Astrocyte of the cerebellum (primary cell): ENCODE data around the gene TCFL5.

ENCODE experiments used
- DNase-seq: peaks from one replicate; pipeline ENCODE4 v3.0.0-alpha.2; 2011; ENCODE audit warnings: low read depth
- H3K4me3 ChIP-seq: 2 replicates; pipeline ENCODE4 v1.5.1; 2011; ENCODE audit warnings: mild to moderate bottlenecking, low read depth, low read length, moderate library complexity
- in situ Hi-C: cut with HindIII; loops from 2 replicates; pipeline ENCODE4 v1.10.0; 2017; ENCODE audit warnings: low sequenced_read_pairs
- TF ChIP-seq, protein P1 (sequence below): IDR thresholded peaks from 2 replicates; pipeline ENCODE4 v1.5.1; 2012; ENCODE audit warnings: low read length, low read depth, moderate library complexity, mild to moderate bottlenecking; ENCODE audit errors: missing control alignments

The TCFL5 gene

DNA sequence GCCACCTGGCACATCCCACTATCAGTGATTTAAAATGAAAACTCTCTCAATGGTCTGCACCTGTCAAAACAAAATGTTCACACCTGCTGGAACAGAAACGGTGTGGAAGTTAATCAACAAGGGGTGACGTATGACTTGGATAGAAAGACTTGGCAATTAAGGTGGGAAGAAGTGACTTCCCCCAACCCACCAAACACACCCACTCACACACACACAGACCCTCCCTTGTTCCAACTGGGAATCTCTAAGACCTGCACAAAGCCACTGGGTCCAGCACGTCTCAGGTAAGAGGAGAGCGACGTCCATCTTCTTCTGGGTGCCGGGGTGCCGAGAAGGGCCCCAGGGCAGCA, 25.1 kb upstream of the TCFL5 start:
- in situ Hi-C loops = no loop called here
- TF ChIP-seq, protein P1, sequence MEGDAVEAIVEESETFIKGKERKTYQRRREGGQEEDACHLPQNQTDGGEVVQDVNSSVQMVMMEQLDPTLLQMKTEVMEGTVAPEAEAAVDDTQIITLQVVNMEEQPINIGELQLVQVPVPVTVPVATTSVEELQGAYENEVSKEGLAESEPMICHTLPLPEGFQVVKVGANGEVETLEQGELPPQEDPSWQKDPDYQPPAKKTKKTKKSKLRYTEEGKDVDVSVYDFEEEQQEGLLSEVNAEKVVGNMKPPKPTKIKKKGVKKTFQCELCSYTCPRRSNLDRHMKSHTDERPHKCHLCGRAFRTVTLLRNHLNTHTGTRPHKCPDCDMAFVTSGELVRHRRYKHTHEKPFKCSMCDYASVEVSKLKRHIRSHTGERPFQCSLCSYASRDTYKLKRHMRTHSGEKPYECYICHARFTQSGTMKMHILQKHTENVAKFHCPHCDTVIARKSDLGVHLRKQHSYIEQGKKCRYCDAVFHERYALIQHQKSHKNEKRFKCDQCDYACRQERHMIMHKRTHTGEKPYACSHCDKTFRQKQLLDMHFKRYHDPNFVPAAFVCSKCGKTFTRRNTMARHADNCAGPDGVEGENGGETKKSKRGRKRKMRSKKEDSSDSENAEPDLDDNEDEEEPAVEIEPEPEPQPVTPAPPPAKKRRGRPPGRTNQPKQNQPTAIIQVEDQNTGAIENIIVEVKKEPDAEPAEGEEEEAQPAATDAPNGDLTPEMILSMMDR = no peak
- no peak for DNase-seq
- no peak overlapping the region for H3K4me3 ChIP-seq

DNA sequence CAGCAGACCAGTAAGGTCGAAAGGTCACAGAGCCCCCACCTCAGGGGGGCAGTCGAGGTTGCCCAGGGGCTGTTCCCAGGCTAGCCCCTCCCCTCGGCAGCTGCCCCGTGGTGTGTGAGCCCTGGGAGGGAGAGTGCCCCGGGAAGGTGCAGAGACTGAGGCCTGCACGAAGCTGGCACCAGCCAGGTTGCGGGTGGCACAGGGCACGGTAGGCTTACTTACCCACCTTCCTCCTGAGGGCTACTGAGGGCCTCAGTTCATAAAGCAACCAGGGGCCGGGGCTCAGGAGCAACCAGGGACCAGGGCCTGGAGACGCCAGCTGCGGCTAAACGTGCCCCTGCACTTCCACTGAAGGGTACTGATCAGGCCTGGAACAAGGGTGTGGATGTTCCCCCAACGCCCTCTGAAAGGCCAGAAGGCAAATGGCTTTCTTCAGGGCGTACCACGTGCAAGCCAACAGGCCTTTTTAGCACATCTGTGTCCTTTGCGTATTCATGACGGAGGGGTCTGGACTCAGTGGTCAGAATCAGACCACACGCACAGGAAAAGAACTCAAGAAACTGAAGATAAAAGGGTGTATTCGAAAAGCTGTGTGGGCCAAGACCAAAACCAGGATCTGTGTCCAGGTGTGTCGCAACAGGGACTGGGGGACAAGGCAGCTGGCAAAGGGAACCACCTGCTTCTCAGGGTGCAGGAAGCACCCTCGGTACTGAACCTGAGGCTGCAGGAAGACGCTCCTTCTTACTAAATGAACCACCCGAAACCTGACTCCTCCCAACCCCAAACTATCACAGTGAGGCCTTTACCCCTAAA, 24.5 kb upstream of the TCFL5 start:
- in situ Hi-C loops = no loop called here
- no peak overlapping the region for H3K4me3 ChIP-seq
- TF ChIP-seq, protein P1 = no peak
- no peak for DNase-seq

DNA sequence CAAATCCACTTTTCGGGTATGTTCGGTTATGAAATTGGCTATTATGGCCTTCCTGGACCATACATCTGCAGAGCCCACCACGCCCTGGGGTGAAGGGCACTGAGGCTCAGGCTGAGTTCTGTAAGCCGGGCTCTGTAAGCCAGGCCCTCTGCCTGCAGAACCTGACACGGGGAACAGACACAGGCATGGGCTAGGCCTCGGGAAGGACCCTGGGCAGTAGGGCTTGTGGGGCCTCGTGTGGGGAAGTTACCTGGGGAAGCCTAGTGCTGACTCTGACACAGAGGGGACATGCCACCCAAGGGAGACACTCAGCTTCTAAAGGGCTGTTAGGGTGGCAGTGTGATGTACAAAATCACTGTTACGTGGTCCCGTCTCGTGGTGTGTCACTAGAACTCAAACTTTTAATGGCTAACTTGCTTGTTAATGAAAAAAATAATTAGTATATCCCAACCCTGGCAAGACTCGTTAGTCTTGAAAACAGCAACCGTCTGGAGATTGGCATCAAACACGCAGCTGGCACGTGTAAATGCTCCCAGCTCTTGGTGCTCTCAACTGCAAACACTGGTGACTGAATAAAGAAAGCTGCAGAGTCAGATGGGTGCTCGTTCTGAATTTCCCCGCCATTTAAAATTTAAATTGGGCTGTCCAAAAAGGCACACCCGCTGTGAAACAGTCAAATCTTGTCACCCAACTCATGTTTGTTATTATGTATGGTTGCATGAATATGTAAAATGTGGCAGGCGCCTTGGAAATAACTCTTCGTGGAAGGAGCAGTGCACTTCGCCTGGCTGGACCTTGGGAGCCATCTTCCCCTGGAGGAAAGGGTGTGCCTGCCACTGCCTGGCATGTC, 23.6 kb upstream of the TCFL5 start:
- no peak for DNase-seq
- no peak overlapping the region for H3K4me3 ChIP-seq
- in situ Hi-C loops = no loop called here
- TF ChIP-seq, protein P1 = no peak

DNA sequence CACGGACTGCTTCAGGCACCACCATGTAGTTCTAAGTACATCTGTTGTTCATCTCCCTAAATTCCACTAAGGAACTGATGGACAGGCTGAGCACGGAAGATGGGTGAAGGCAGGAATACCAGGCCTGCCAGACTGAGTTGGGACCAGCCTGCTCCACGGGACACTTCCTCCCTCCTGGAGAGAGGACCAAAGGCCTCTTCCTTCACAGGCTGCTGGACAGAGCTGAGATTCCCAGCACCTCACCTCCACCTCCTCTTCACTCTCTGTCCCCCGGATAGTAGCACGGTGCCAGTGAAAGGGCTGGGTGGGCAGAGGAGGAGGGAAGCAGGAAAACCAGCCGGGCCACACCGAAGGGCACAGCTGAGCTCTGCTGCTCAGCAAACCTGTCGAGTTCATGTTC, 22.9 kb upstream of the TCFL5 start:
- no peak for DNase-seq
- TF ChIP-seq, protein P1 = no peak
- no peak overlapping the region for H3K4me3 ChIP-seq
- in situ Hi-C loops = no loop called here

DNA sequence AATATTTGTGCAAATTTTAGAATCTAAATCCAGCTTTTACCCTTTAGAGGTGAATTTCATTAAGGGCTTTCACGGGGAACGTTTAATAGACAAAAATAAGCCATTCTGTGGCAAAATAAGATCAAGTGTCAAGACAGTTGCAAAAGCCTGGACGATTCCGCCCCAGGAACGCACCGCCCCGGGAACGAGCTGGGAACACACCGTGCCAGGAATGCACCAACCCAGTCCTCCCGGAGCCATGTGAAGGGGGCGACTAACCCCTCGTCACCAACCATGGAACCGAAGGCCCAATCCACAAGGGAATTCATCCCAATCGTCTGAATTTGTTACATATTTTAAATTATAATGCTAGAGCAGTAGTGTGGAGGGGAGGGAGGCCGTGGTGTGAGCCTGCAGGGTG, 20.8 kb upstream of the TCFL5 start:
- no peak overlapping the region for H3K4me3 ChIP-seq
- TF ChIP-seq, protein P1 = no peak
- no peak for DNase-seq
- in situ Hi-C loops = no loop called here

DNA sequence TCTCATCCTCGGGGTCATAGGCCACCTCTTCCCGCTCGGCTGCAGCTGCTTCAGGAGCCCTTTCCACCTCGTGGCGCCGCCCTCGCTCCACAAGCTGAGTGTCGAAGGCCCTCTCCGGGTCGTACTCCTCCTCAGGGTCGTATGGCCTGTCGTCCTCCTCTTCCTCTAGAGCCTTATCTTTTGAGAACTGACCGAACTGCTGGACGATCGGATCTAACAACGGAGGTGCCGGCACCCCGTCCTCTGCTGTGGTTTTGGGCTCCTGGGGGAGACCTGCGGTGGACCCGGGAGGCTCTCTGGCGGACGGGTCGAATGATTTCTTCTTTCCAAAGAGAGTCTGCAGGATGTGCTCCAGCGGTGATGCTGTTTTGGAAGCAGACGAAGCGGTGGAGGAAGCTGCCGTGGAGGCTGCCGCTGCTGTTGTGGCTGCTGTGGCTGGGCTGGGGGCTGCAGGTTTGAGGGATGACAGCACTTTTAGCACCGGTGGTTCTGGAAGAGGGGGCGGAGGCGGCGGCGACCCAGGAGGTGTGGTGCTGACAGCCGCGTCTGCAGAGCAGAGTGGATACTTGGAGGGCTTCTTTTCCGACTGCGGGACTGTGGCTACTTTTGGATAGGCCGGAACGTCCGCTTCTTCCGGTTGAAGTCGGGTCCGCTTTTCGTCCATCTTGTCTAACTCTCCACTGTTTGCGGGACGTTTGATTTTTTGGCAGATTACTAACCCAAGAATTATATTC, 20.2 kb upstream of the TCFL5 start:
- TF ChIP-seq, protein P1 = no peak
- H3K4me3 ChIP-seq = no peak overlapping the region
- no peak for DNase-seq
- in situ Hi-C loops = no loop called here
